Measurements from ENCODE around the gene ZNF331.

ZNF331 gene

GRCh38 chr19:53621885-53622740 lies 84.2 kb downstream of the ZNF331 start:
- H3K27me3 ChIP-seq (ENCODE audit: insufficient read depth, low read depth) = no peaks in the 10 kb centered on the region
- H3K9ac ChIP-seq = no peak overlapping the region
- no peak overlapping the region for H2AFZ ChIP-seq (ENCODE audit: low read depth)
- H3K79me2 ChIP-seq (ENCODE audit: insufficient read depth, low read depth) = no peaks in the 10 kb centered on the region
- H3K4me2 ChIP-seq = no peak overlapping the region
- H3K36me3 ChIP-seq (ENCODE audit: insufficient read depth) = no peaks in the 10 kb centered on the region
- H4K20me1 ChIP-seq (ENCODE audit: insufficient read depth) = no peaks in the 10 kb centered on the region
- no peaks in the 10 kb centered on the region for H3K4me1 ChIP-seq (ENCODE audit: low read depth, poor library complexity, severe bottlenecking)
- no peak overlapping the region for H3K27ac ChIP-seq
- H3K4me3 ChIP-seq (IDR thresholded peaks at IDR 0.05; ENCODE audit: insufficient read depth, low read depth, low read length) = no peak overlapping the region
- no peak for TF ChIP-seq CTCF (conservative IDR thresholded peaks at IDR 0.05; ENCODE audit: low read depth, low read length)

- H4K20me1 ChIP-seq (ENCODE audit: insufficient read depth) = no peaks in the 10 kb centered on the region
- H3K4me3 ChIP-seq (IDR thresholded peaks at IDR 0.05; ENCODE audit: insufficient read depth, low read depth, low read length) = no peak overlapping the region
- H3K4me1 ChIP-seq (ENCODE audit: low read depth, poor library complexity, severe bottlenecking) = no peaks in the 10 kb centered on the region
- TF ChIP-seq CTCF (conservative IDR thresholded peaks at IDR 0.05; ENCODE audit: low read depth, low read length) = no peak
- no peak overlapping the region for H3K27ac ChIP-seq
- no peaks in the 10 kb centered on the region for H3K79me2 ChIP-seq (ENCODE audit: insufficient read depth, low read depth)
- no peak overlapping the region for H3K4me2 ChIP-seq
- H3K27me3 ChIP-seq (ENCODE audit: insufficient read depth, low read depth) = no peaks in the 10 kb centered on the region
- no peaks in the 10 kb centered on the region for H3K36me3 ChIP-seq (ENCODE audit: insufficient read depth)
- H2AFZ ChIP-seq (ENCODE audit: low read depth) = no peak overlapping the region
- no peak overlapping the region for H3K9ac ChIP-seq
These were observed 87.0 kb downstream of the ZNF331 start for GRCh38 chr19:53624771-53625545.

- no peak for TF ChIP-seq CTCF (conservative IDR thresholded peaks at IDR 0.05; ENCODE audit: low read depth, low read length)
- Histone ChIP-seq H3K27ac (no peak overlapping the region), H3K9ac (no peak overlapping the region), H3K27me3 (ENCODE audit: insufficient read depth, low read depth) (no peaks in the 10 kb centered on the region), H4K20me1 (ENCODE audit: insufficient read depth) (no peaks in the 10 kb centered on the region), H3K4me1 (ENCODE audit: low read depth, poor library complexity, severe bottlenecking) (no peaks in the 10 kb centered on the region), H3K79me2 (ENCODE audit: insufficient read depth, low read depth) (no peaks in the 10 kb centered on the region), H3K36me3 (ENCODE audit: insufficient read depth) (no peaks in the 10 kb centered on the region), H3K4me2 (no peak overlapping the region), H2AFZ (ENCODE audit: low read depth) (no peak overlapping the region), H3K4me3 (IDR thresholded peaks at IDR 0.05; ENCODE audit: insufficient read depth, low read depth, low read length) (no peak overlapping the region)
These were observed 88.5 kb downstream of the ZNF331 start for GRCh38 chr19:53626486-53626885.

GRCh38 chr19:53626976-53627375 lies 89.0 kb downstream of the ZNF331 start:
- H3K4me3 ChIP-seq (IDR thresholded peaks at IDR 0.05; ENCODE audit: insufficient read depth, low read depth, low read length) = no peak overlapping the region
- no peaks in the 10 kb centered on the region for H3K79me2 ChIP-seq (ENCODE audit: insufficient read depth, low read depth)
- no peak overlapping the region for H3K27ac ChIP-seq
- no peaks in the 10 kb centered on the region for H4K20me1 ChIP-seq (ENCODE audit: insufficient read depth)
- H3K27me3 ChIP-seq (ENCODE audit: insufficient read depth, low read depth) = no peaks in the 10 kb centered on the region
- no peaks in the 10 kb centered on the region for H3K4me1 ChIP-seq (ENCODE audit: low read depth, poor library complexity, severe bottlenecking)
- no peaks in the 10 kb centered on the region for H3K36me3 ChIP-seq (ENCODE audit: insufficient read depth)
- no peak overlapping the region for H3K4me2 ChIP-seq
- H2AFZ ChIP-seq (ENCODE audit: low read depth) = no peak overlapping the region
- H3K9ac ChIP-seq = no peak overlapping the region
- no peak for TF ChIP-seq CTCF (conservative IDR thresholded peaks at IDR 0.05; ENCODE audit: low read depth, low read length)
